ENCODE results near the gene MVB12B. TPM values are rescaled to one million over a fixed set of nuclear protein-coding genes. Genes with fewer than 3 reads are reported as not detected.

The MVB12B gene
- total RNA-seq, 1 donor from 2014 or later = 20.2 TPM

DNA sequence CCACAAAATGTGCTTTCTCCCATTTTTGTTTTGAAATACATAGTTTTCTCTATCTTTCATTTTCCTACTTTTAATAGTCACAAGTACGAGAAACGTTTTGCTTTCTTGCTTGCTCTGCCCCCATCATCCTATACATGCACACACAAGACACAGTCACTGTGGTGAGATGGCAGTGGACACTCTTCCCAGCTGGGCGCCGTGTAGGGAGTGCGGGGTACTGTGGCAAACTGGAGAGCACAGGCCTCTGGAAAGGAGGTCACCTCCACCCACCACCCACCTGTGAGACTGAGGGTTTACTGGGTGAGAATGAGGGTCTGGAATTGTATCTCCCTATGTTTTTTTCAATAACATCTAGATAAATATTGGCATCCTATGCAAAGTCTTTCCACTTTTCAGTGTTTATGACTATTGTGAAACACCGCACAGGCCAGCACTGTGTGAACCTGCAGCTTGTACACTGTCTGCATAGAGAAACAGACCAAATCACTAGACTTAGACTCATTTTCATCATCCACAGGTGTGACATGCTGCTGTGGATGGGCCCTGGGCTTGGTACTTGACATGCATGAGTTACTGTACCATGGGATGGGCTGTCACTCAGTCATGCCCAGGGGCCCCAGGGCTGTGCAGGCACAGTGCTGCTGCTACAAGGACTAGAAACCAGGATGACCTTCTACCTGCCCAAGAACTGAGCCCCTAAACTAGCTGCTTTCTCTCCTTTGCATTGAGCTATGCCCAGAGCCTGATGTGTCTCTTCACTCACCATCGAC is 169.0 kb downstream of the MVB12B start:
- Mint-ChIP-seq H3K27ac (ENCODE audit: unreplicated experiment) (no peak overlapping the region), H3K4me1 (ENCODE audit: unreplicated experiment) (peaks cover 13% of the 10 kb centered on the region), H3K27me3 (ENCODE audit: unreplicated experiment) (no peaks in the 10 kb centered on the region), H3K36me3 (ENCODE audit: unreplicated experiment) (no peaks in the 10 kb centered on the region), H3K9me3 (ENCODE audit: unreplicated experiment) (no peaks in the 10 kb centered on the region), H3K4me3 (ENCODE audit: unreplicated experiment) (no peak overlapping the region)
- DNase-seq (ENCODE audit: extremely low spot score, unreplicated experiment) = no peak
- TF ChIP-seq, protein P1, sequence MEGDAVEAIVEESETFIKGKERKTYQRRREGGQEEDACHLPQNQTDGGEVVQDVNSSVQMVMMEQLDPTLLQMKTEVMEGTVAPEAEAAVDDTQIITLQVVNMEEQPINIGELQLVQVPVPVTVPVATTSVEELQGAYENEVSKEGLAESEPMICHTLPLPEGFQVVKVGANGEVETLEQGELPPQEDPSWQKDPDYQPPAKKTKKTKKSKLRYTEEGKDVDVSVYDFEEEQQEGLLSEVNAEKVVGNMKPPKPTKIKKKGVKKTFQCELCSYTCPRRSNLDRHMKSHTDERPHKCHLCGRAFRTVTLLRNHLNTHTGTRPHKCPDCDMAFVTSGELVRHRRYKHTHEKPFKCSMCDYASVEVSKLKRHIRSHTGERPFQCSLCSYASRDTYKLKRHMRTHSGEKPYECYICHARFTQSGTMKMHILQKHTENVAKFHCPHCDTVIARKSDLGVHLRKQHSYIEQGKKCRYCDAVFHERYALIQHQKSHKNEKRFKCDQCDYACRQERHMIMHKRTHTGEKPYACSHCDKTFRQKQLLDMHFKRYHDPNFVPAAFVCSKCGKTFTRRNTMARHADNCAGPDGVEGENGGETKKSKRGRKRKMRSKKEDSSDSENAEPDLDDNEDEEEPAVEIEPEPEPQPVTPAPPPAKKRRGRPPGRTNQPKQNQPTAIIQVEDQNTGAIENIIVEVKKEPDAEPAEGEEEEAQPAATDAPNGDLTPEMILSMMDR (IDR thresholded peaks at IDR 0.05) = no peak

- no peak overlapping the region for H3K27ac Mint-ChIP-seq (ENCODE audit: unreplicated experiment)
Observed at GRCh38 chr9:126496181-126496576, 169.6 kb downstream of the MVB12B start.

GRCh38 chr9:126496781-126497659 is 170.4 kb downstream of the MVB12B start:
- Mint-ChIP-seq H3K9me3 (ENCODE audit: unreplicated experiment) (no peaks in the 10 kb centered on the region), H3K4me3 (ENCODE audit: unreplicated experiment) (no peak overlapping the region), H3K27me3 (ENCODE audit: unreplicated experiment) (no peaks in the 10 kb centered on the region), H3K36me3 (ENCODE audit: unreplicated experiment) (no peaks in the 10 kb centered on the region), H3K4me1 (ENCODE audit: unreplicated experiment) (peaks cover 21% of the 10 kb centered on the region), H3K27ac (ENCODE audit: unreplicated experiment) (no peak overlapping the region)
- TF ChIP-seq, protein P1 (IDR thresholded peaks at IDR 0.05) = no peak
- no peak for DNase-seq (ENCODE audit: extremely low spot score, unreplicated experiment)

More at GRCh38 chr9:126496181-126496576, 169.6 kb downstream of the MVB12B start:
- H3K4me1 Mint-ChIP-seq (ENCODE audit: unreplicated experiment) = peaks cover 18% of the 10 kb centered on the region
- no peak overlapping the region for H3K4me3 Mint-ChIP-seq (ENCODE audit: unreplicated experiment)
- no peaks in the 10 kb centered on the region for H3K36me3 Mint-ChIP-seq (ENCODE audit: unreplicated experiment)
- no peaks in the 10 kb centered on the region for H3K27me3 Mint-ChIP-seq (ENCODE audit: unreplicated experiment)
- DNase-seq (ENCODE audit: extremely low spot score, unreplicated experiment) = no peak
- no peaks in the 10 kb centered on the region for H3K9me3 Mint-ChIP-seq (ENCODE audit: unreplicated experiment)
- TF ChIP-seq, protein P1 (IDR thresholded peaks at IDR 0.05) = no peak

GRCh38 chr9:126497660-126498275 is 171.1 kb downstream of the MVB12B start:
- Mint-ChIP-seq H3K27ac (ENCODE audit: unreplicated experiment) (no peak overlapping the region), H3K9me3 (ENCODE audit: unreplicated experiment) (no peaks in the 10 kb centered on the region), H3K36me3 (ENCODE audit: unreplicated experiment) (no peaks in the 10 kb centered on the region), H3K4me1 (ENCODE audit: unreplicated experiment) (peaks cover 23% of the 10 kb centered on the region), H3K4me3 (ENCODE audit: unreplicated experiment) (no peak overlapping the region), H3K27me3 (ENCODE audit: unreplicated experiment) (no peaks in the 10 kb centered on the region)
- TF ChIP-seq, protein P1 (IDR thresholded peaks at IDR 0.05) = no peak
- DNase-seq (ENCODE audit: extremely low spot score, unreplicated experiment) = no peak

Measured in osteocyte (in vitro differentiated cells).